ENCODE data around the gene TMEM198.

- TF ChIP-seq CTCF (conservative IDR thresholded peaks at IDR 0.05; ENCODE audit: low read length) (no peak), EZH2phosphoT487 (IDR thresholded peaks at IDR 0.05; ENCODE audit: borderline replicate concordance) (no peak)
Measured at GRCh38 chr2:219551441-219552381, 7.9 kb downstream of the TMEM198 start.

Measured in Loucy (cell line).